HG03575 (cell line): ENCODE results near the gene TOX2.

Experiments used
- ATAC-seq: cut with Tn5 transposase; IDR thresholded peaks from one replicate; pipeline ENCODE4 v1.9.1; 2021; ENCODE audit not compliant: unreplicated experiment, insufficient number of reproducible peaks, low FRiP score; ENCODE audit errors: extremely low read depth

TOX2 gene

DNA sequence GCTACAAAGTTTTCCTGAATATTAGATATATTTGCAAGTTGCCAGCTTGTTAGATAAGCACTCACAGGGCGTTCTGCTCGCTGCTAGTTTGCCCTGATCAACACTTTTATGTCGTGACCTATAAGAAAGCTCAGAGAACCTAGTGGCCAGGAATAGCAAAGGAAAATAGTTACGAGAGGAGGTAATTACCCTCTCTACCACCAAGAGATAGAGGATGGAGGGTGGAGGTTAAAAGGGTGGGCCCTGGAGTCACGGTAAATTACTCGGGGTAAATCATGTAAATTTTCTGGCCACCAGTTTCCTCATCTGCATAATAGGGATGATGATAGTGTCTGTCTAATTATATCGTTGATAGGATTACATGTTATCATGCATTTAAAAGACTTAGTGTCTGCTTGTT, 185.2 kb downstream of the TOX2 start:
- no peak for ATAC-seq

DNA sequence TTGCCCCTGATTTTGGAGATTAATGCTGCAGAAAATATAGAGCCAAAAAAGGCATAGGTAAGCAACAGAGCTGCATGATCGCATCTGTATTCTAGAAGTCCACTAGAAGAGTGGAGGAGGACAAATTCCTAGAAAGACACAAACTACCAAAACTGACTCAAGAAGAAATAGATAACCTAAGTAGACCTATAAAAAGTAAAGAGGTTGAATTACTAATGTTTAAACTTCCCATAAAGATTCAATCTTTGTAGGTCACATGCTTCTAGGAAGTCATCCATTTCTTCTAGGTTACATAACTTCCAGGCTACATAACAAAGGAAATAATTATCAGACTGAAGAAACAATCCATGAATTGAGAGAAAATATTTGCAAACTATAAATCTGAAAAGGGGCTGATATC, 187.9 kb downstream of the TOX2 start:
- ATAC-seq = no peak

DNA sequence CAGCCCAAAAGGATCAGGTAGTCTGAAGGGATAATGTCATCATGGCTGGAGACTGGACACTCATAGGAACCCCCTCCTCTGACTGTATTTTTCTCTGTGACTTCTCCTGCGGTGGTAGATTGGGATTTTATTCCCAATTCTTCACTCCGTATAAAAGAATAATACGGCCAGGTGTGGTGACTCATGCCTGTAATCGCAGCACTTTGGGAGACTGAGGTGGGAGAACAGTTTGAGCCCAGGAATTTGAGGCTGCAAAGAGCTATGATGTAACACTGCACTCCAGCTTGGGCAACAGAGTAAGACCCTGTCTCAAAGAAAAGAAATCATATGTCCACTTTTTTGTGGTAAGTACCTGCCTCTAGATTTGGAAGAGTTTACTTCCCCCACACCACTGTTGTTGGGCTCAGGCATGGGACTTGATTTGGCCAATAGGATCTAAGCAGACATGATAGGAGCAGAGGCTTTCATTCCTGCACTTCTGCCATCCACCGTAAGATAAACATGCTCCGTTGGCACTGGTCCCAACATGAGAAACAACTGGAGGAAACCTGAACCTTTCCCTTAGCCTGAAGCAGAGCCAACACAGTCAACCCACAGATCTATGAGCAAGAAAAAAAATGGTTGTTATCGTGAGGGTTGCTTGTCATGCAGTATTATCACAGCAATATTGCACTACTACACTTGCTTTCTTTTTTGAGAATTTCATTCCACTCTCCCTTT, 190.3 kb downstream of the TOX2 start:
- no peak for ATAC-seq

DNA sequence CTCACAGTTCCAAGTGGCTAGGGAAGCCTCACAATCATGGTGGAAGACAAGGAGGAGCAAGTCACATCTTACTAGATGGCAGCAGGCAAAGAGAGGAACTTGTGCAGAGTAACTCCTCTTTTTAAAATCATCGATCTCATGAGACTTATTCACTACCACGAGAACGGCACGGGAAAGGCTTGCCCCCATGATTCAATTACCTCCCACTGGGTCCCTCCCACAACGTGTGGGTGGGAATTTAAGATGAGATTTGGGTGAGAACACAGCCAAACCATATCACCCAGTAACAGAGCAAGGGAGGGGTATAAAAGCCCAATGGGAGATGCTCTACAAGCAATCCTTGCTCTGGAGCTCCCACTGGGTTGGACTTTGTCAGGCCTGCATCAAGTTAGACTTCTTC, 192.0 kb downstream of the TOX2 start:
- ATAC-seq = no peak

DNA sequence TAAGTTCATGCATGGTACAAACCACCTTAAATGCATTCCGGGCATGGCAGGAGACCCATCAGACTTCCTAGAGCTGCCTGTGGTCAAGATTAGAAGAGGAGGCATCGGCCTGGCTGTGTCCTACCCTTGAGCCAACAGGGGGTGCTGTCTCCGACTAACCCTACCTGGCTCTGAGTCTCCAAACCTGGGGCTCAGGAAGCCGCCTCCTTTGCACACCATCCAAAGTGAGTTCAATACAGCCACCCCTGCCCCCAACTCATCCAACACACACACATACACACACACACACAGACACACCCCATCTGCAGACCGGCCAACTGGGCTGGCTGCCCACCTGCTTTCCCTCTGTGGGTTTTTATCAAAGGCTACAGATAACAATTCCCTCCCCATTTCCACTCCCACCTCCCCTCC, 195.3 kb downstream of the TOX2 start:
- ATAC-seq = no peak

DNA sequence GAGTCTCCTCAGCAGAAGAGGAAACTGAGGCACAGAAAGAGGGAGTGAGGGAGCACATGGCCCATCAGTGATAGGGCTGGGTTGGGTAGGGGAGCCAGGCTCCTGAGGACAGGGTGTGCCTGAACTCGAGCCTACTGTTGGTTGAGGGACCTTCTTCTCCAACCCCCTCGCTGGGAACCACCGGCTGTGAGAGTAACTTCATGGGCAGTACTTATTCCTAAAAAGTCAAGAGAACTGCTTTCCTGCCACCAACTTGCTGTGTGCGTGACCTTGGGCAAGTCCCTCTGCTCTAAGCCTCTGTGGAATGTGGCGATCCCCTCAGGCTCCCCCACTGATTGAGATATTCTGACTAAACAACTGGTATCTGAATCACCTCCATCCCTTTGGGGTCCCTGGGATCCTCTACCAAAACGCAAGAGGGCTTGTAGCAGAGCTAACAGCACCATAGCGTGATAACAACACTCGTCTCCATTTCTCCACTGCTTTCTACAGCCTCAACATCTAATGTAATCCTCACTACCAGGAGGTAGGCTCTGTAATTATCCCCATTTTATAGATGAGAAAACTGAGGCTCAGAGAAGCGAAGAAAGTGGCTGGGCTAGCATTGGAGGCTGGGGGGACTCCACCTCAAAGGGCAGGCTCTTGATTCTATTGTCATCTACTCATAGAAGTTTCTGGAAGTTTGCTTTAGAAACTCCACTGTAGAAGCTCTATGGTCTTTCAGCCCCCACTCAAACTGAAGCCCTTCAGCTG, 196.3 kb downstream of the TOX2 start:
- no peak for ATAC-seq

DNA sequence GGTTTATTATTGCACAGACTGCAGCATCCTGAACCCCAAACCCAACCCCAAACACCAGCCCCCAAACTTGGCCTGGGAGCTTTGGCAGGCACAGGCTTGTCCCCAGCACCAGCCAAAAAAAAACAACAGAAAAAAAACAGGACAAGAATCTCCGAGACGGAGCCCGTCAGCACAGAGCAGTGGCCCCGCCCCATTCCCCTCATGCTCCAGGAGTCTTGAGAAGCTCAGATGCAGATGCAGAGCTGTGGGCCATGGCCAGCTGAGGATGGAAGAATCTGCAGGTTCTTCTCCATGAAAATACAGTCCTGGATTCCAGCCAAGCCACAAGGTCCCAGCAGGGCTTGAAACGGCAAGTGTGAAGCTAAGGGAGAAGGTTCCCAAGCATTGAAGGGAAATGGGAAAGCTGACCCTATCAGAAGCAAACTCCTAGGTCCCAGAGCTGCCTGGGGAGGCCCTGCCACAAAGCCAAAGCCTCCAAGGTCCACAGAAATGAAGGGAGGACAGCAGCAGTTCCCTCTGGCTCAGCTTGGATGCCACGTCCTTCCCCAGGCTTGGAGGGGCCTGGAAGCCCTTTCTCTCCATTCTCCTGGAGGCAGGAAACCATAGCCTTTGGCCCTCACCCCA, 197.2 kb downstream of the TOX2 start:
- no peak for ATAC-seq

DNA sequence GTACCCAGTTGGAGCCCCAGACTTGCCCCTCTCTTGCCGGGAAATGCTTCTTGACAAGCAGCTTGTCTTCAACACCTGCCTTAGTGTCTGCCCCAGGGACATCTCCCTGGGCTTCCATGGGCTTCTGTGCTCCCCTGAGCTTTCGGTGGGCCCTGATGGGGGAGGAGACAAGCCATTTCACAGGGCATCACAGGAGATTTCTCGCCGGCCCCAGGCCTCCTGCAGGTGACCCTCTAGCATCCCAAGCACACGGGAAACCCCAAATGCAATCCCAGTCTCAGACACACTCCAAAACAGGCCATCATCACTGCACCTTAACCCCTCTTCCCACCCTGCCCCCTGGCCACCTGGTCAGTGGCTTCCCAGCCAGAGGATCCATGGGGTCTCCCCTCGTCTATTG, 197.8 kb downstream of the TOX2 start:
- no peak for ATAC-seq

DNA sequence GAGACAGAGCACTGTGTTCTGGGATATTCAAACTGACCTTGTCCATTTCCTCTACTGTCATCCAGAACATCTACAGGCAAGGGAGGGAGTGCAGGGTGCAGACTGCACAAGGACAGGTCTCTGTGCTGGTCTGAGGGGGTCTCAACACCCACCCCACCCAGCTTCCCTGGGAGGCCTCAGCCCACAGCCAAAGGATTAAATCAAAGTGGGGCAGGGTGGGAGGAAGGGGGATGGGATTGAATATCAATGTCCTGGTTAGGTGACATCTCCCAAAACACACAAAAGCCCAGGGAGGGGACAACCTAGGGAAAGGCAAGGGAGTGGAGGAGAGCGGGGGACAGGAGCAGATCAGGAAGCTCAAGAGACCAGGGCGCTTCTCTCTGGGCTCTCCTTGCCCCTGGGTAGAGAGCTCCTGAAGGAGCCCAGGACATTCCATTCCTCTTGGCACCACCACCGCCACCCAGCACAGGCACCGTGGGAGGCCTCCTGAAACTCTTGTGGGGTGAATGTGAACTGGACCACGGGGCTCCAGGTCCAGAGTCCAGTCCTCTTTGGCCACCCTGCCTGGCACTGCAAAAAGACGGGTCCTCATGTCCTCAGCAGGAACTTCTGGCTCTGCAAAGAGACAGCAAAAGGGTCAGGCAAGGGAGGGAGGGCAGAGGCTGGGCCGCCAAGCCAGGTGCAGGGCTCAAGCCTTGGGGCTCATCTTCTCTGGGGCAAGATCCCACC, 198.4 kb downstream of the TOX2 start:
- no peak for ATAC-seq

DNA sequence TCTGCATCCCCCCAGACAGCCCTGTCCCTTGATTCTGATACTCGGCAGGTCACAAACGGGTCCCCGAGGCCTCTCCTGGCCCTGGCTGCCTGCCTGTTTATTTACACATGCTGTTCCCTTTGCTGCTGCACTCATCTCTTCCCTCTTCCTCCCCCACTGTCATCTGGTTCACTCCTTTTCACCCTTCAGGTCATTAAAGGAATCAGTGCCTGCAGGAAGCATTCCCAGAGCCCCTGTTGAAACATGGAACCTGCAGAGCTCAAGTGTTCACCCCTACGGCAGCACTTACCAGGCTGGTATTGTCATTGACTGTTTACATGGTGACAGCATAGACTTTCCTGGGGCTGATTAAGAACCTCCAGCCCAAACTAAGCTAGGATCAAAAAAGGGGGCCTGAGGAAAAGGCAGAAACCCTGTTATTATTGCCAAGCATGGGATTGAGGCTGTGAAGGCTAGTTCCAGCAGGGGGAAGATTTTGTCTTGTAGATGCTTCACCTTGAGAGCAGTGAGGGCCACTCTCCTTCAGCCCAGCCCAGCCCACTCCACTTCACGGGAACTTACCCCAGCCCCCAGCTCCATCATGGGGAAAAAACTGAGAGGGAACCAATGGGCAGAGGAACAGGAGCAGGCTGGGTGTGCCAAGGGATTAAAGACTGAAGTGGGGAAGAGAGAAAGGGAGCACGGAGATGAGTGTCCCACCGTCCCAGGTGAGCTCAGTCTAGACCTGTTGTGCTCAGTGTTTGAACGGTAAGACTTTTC, 199.1 kb downstream of the TOX2 start:
- ATAC-seq = no peak

DNA sequence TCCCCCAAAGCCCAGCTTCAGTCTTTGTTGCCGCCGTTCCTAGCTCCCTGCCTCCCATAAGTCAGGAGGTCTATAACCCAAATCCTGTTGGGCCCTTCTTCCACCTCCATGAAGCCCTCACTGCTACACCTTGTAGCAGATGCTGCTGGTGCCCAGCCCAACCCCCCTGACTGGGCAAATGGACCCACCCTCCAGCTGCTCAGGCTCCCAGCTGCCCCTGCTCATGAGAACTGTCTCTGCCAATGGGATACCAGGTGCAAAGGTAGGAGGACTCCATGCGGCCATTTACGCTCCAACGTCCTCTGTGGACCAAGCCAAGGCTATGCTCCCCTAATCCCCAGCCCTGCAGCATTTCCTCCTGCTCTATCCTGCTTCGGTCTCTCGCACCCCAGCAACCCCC, 200.5 kb downstream of the TOX2 start:
- ATAC-seq = no peak

DNA sequence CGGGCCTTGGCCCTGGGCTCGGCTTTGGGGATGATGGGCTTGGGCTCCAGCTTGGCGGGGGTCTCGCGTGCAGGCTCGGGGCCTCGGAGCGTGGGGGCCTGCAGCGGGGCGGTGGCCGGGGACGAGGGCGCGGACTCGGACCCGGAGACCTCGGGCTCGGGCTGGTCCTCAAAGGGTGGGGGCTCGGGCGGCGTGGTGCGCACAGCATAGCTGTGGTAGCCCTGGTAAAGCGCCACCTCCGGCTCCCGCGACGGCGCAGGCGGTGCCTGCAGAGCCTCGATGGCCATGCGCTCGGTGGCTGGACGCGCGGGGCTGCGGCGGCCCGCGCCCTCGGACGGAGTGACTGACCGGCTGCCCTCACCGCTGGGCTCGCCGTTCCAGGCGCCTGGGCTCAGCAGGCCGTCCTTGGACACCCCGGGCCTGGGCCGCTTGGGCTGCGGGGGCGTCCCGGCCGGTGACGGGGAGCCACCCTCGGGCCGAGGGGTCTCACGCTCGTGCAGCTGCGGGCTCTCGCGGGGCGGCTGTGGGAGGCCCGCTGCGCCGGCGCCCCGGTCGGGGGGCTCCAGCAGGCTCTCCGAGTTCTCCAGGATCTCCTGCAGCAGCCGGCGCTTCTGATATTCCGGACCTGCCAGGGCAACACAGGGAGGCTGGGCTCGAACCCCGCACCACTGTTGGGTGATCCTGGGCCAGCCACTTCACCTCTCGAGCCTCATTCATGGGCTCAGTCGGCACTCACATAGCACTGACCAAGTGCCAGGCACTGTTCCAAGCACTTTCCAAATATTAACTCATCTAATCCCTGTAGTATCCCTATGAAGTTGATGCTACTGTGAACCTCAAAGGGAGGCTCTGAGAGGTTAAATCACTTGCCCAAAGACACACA, 201.4 kb downstream of the TOX2 start:
- no peak for ATAC-seq

DNA sequence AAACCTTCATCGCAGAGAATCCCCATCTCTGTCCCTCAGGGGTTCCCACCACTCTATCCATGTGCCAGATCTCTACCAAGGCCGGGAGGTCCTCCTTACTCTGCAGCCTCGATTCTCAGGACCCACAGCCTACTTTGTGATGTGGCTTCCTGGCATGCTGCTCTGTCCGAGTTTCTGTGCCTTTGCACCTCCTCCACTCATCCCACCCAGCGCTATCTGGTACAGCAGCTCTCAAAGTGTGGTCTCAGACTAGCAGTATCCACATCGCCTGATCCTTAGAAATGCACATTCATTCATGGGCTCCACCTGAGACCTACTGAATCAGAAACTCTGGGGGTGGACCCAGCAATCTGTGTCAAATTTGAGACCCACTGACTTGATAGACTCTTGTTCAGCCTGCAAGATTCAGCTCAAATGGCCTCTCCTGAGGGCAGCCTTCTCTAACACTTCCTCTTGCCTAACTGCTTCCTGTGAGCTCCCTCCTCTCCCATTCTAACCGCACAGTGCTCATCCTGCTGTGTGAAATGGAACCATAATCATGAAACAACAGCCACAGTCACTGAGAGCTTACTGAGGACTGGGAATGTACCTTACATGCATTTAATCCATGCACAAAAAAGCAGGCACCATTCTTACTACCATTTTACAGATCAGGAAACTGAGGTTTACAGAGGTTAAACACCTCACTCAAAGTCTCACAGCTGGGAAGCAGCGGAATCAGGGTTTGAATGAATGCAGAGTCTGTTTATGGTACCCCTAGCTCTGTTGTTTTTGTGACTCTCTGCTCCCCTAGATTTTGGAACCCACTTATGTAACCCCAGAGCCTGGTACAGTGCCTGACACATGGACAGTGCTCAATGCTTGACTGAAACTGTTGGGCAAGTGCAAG, 202.9 kb downstream of the TOX2 start:
- ATAC-seq = no peak

DNA sequence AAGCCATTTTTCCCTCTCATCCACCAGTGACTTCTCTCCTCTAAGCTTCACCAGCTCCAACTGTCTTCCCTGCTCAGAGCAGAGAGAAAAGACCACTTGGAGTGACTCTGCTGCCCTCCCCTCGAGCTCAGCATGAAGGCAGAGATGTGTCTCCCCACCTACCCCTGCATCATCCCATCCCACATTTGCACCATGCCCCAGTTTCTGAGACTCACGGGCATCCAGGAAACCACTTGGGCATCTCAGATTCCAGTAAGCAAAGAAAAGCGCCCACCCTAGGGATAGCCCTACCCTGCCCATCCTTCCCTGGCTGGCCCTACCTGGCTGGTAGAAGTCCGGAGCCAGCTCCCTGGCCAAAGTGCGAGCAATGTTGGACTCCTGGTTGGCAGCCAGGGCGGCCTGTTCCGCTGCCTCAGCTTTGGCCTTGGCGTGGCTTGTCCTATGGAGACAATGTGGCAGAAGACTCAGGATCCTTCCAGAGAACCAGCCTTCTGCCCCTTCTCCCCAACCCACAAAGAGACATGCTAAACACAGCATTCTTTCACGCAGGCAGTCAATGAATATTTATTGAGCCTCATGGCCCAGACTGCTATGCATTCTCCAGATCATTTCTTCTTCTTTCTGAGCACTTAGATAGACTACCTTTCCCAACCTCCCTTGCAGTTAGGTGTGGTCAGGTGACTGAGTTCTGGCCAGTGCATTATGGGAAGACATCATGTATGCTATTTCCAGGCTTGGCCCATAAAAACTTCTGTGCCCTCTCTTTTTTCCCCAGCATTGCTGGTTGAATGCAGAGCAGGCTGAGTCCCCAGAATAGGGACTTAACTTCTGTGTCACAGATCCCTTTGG, 203.8 kb downstream of the TOX2 start:
- ATAC-seq = no peak
